Ovary (tissue), 9 donors: ENCODE measurements around the gene TLL2. TPM values are rescaled to one million over a fixed set of nuclear protein-coding genes. Genes with fewer than 3 reads are reported as not detected.

Source experiments
- DNase-seq, 5 donors: peaks; one replicate each; pipeline ENCODE4 v3.0.0-alpha.2; 2019 to 2020
- H3K27ac ChIP-seq, 2 donors: fragments of 200-600 bp; one replicate each; pipeline versions ENCODE4 v1.5.1 to v1.8.0; 2019 to 2022
- H3K27me3 ChIP-seq: fragments of 200-600 bp; one replicate; pipeline ENCODE4 v1.8.0; 2022
- H3K36me3 ChIP-seq: fragments of 200-600 bp; sonication (generic); one replicate; pipeline ENCODE4 v1.5.1; 2019
- H3K4me1 ChIP-seq: one replicate; pipeline ENCODE4 v1.8.1; 2013; ENCODE audit warnings: mild to moderate bottlenecking, moderate library complexity; ENCODE audit not compliant: insufficient read depth
- H3K4me3 ChIP-seq: fragments of 200-600 bp; sonication (generic); one replicate; pipeline ENCODE4 v1.5.1; 2017
- H3K9me3 ChIP-seq, 2 donors: fragments of 200-600 bp in 1 of 2; sonication (generic) in 1 of 2; one replicate each; pipeline versions ENCODE4 v1.5.1 to v1.8.1; 2013 to 2019; ENCODE audit warnings: mild to moderate bottlenecking in 1 of 2, moderate library complexity in 1 of 2
- EP300 ChIP-seq: sonication (generic); formaldehyde crosslinking; IDR thresholded peaks from one replicate; pipeline ENCODE4 v1.6.1; 2017; ENCODE audit warnings: antibody characterized with exemption
- POLR2A ChIP-seq: fragments of 450-650 bp; IDR thresholded peaks from one replicate; pipeline ENCODE4 v1.6.1; 2017; ENCODE audit warnings: antibody characterized with exemption, mild to moderate bottlenecking, moderate library complexity
- WGBS, 3 donors: extraction: QIAGEN DNeasy Blood & Tissue Kit in 1 of 3; methylation state at CpG; one replicate each; pipeline versions ENCODE4 v1.1.5 to v1.1.7; 2013 to 2017; 5-methylcytosine and 5-hydroxymethylcytosine counted together
- intact Hi-C, 4 donors: fragments of 100-400 bp; cut with DNase I; formaldehyde crosslinking; loops; one replicate each; pipeline versions ENCODE4 v1.11.0 to v1.15.1; 2022 to 2023
- polyA plus RNA-seq, 2 donors: library from polyadenylated mRNA; stranded (reverse); fragments of 200-250 nt in 1 of 2; fragments of 350-450 nt in 1 of 2; fragmentation: Illumina TruSeq in 1 of 2; extraction: RNeasy Lipid Tissue Mini Kit (QIAGEN cat#74804) in 1 of 2; gene quantifications; one replicate each; pipeline ENCODE4 v1.2.3, GENCODE V29; 2013 to 2014
- total RNA-seq, 7 donors: library from RNA; depleted of rRNA in 2 of 7; stranded (reverse); fragments of >200 nt in 2 of 7; fragmentation: NEBNext Ultra II Directional in 3 of 7; extraction: Animal tissue kit (Norgen Biotek cat#: 25700) in 3 of 7; gene quantifications; one replicate each; pipeline versions ENCODE4 v1.1.0 to v1.2.4, GENCODE V29; 2016 to 2023
- TF ChIP-seq, protein P1 (sequence below), 3 donors: fragments of 450-650 bp in 2 of 3; fragments of 200-600 bp in 1 of 3; IDR thresholded peaks; one replicate each; pipeline versions ENCODE4 v1.5.1 to v1.8.0; 2016 to 2022; ENCODE audit warnings: antibody characterized with exemption in 3 of 3, mild to moderate bottlenecking in 1 of 3
- donor health status: DM: no; HTN: no; CAD: no; lungs with moderate emphysema.
- donor health status: DM: no; HTN: no; CAD: no.
- donor health status: Bipolar disorder and iron deficiency.
- donor health status: DM: yes; HTN: yes; CAD: no.
- donor health status: DM: no; HTN: no; CAD: no.
- donor health status: DM: yes; HTN: yes; CAD: no.

The TLL2 gene
- total and polyA plus RNA-seq, 9 donors, result 0.07 to 0.68 (median 0.29) TPM; not detected in 1

GRCh38 chr10:96512524-96513304 is 1.0 kb downstream of the TLL2 start:
- peak; percentile 16 to 56 (median 41) for DNase-seq
- no peak overlapping the region for H3K27ac ChIP-seq
- intact Hi-C loops, result loop anchor here in 2 of 4 donors (5.0 kb wide), 2 partner anchors 115 to 120 kb away; no protein-coding TSS in a partner anchor

GRCh38 chr10:96511044-96511945 is 2.4 kb downstream of the TLL2 start:
- H3K9me3 ChIP-seq, result no peaks in the 10 kb centered on the region
- no peak overlapping the region for H3K27ac ChIP-seq
- H3K4me3 ChIP-seq, result no peak overlapping the region
- H3K36me3 ChIP-seq, result no peaks in the 10 kb centered on the region
- DNase-seq, result no peak
- intact Hi-C loops, result loop anchor here in 2 of 4 donors (5.0 kb wide), 2 partner anchors 114 to 119 kb away; no protein-coding TSS in a partner anchor
- no peaks in the 10 kb centered on the region for H3K27me3 ChIP-seq
- 68 to 70% (median 70%) methylated on average over 7 of the region's 7 CpGs for WGBS, 3 donors
- H3K4me1 ChIP-seq, result peaks cover 10% of the 10 kb centered on the region
- TF ChIP-seq POLR2A (no peak), EP300 (no peak)
- TF ChIP-seq, protein P1, sequence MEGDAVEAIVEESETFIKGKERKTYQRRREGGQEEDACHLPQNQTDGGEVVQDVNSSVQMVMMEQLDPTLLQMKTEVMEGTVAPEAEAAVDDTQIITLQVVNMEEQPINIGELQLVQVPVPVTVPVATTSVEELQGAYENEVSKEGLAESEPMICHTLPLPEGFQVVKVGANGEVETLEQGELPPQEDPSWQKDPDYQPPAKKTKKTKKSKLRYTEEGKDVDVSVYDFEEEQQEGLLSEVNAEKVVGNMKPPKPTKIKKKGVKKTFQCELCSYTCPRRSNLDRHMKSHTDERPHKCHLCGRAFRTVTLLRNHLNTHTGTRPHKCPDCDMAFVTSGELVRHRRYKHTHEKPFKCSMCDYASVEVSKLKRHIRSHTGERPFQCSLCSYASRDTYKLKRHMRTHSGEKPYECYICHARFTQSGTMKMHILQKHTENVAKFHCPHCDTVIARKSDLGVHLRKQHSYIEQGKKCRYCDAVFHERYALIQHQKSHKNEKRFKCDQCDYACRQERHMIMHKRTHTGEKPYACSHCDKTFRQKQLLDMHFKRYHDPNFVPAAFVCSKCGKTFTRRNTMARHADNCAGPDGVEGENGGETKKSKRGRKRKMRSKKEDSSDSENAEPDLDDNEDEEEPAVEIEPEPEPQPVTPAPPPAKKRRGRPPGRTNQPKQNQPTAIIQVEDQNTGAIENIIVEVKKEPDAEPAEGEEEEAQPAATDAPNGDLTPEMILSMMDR (IDR thresholded peaks at IDR 0.05), result peak in 1 of 3 donors; percentile 18

More at GRCh38 chr10:96512524-96513304, 1.0 kb downstream of the TLL2 start:
- Histone ChIP-seq H3K4me3 (peak overlapping the region; percentile 41), H3K9me3 (no peaks in the 10 kb centered on the region), H3K36me3 (no peaks in the 10 kb centered on the region), H3K4me1 (peaks cover 10% of the 10 kb centered on the region), H3K27me3 (no peaks in the 10 kb centered on the region)
- TF ChIP-seq EP300 (no peak), POLR2A (no peak)
- TF ChIP-seq, protein P1 (IDR thresholded peaks at IDR 0.05), result no peak
- WGBS, 3 donors, result 1% methylated on average over 63 to 65 of the region's 65 CpGs

GRCh38 chr10:96509017-96509641 is 4.6 kb downstream of the TLL2 start:
- peaks cover 7% of the 10 kb centered on the region for H3K4me1 ChIP-seq
- no peaks in the 10 kb centered on the region for H3K27me3 ChIP-seq
- 82 to 84% (median 82%) methylated on average over 3 of the region's 3 CpGs for WGBS, 3 donors
- no peak overlapping the region for H3K27ac ChIP-seq
- H3K36me3 ChIP-seq, result no peaks in the 10 kb centered on the region
- no peaks in the 10 kb centered on the region for H3K9me3 ChIP-seq
- no peak for DNase-seq
- intact Hi-C loops, result loop anchor here in 2 of 4 donors (10.0 kb wide), 1 partner anchor 114 kb away; no protein-coding TSS in a partner anchor
- TF ChIP-seq, protein P1 (IDR thresholded peaks at IDR 0.05), result no peak
- TF ChIP-seq POLR2A, result no peak
- no peak for TF ChIP-seq EP300
- H3K4me3 ChIP-seq, result no peak overlapping the region

DNA sequence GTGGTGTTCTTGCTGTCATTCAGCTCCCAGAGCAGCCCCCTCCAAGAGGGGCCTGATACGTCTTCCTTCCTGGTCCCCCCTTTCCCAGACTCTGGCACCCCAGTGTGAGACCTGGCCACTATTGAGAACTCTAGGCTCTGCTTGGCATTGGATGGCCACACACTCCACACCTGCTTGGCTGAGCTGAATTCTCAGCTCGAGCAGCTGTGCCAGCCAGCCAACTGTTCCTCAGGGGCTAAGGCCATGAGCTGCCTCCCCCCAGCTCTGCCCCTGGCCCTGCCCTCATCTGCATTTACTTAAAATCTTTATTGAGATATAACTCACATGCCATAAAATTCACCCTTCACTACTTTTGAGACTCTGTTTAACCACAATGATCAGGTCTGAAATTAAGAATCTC is 6.7 kb downstream of the TLL2 start:
- Histone ChIP-seq H3K4me1 (no peaks in the 10 kb centered on the region), H3K4me3 (no peak overlapping the region), H3K9me3 (no peaks in the 10 kb centered on the region), H3K27me3 (no peaks in the 10 kb centered on the region), H3K36me3 (no peaks in the 10 kb centered on the region), H3K27ac (no peak overlapping the region)
- DNase-seq, result no peak
- TF ChIP-seq, protein P1 (IDR thresholded peaks at IDR 0.05), result no peak
- TF ChIP-seq POLR2A (no peak), EP300 (no peak)
- WGBS, 3 donors, result 62 to 70% (median 62%) methylated on average over 2 of the region's 2 CpGs
- intact Hi-C loops, result loop anchor here in 2 of 4 donors (10.0 kb wide), 1 partner anchor 112 kb away; no protein-coding TSS in a partner anchor
